OCI-LY7 (cell line): Measurements from ENCODE around the gene PHACTR1.

Source experiments
- EZH2phosphoT487 ChIP-seq: fragments of 200-600 bp; sonication (generic); IDR thresholded peaks from 2 replicates; pipeline ENCODE4 v1.6.1; 2018; ENCODE audit warnings: low read depth, borderline replicate concordance, mild to moderate bottlenecking, mixed run types, antibody characterized with exemption, low read length, moderate library complexity, mixed read lengths
- TF ChIP-seq, protein P1 (sequence below): fragments of 200-600 bp; sonication (generic); conservative IDR thresholded peaks from 2 replicates; pipeline ENCODE4 v1.5.1; 2014; ENCODE audit warnings: mild to moderate bottlenecking, antibody characterized with exemption, low read length, moderate library complexity, mixed read lengths

DNA sequence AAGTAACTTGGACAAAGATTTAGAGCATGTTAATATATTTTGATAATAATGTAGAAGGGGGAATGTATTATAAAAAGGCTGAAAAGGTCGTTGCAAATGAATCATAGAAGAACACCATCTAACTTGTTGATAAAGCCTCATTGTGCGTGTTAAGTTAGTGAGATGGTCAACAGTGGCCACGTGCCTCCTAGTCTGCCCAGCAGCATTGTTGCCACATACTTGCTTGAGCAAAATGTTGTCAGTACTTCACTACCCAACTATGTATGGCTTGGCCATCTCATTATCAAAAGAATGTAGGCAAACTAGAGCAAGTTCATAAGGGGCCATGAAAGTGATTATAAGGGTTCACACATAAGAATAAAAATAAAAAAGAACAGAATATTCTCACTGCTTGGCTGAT lies 84.6 kb downstream of the PHACTR1 start:
- no peak for TF ChIP-seq EZH2phosphoT487
- TF ChIP-seq, protein P1, sequence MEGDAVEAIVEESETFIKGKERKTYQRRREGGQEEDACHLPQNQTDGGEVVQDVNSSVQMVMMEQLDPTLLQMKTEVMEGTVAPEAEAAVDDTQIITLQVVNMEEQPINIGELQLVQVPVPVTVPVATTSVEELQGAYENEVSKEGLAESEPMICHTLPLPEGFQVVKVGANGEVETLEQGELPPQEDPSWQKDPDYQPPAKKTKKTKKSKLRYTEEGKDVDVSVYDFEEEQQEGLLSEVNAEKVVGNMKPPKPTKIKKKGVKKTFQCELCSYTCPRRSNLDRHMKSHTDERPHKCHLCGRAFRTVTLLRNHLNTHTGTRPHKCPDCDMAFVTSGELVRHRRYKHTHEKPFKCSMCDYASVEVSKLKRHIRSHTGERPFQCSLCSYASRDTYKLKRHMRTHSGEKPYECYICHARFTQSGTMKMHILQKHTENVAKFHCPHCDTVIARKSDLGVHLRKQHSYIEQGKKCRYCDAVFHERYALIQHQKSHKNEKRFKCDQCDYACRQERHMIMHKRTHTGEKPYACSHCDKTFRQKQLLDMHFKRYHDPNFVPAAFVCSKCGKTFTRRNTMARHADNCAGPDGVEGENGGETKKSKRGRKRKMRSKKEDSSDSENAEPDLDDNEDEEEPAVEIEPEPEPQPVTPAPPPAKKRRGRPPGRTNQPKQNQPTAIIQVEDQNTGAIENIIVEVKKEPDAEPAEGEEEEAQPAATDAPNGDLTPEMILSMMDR, result no peak
